ENCODE data around the gene PYGM. TPM values are rescaled to one million over a fixed set of nuclear protein-coding genes. Genes with fewer than 3 reads are reported as not detected.

Gene PYGM
- polyA plus RNA-seq, 1 donor = 1.8 TPM

- no peak for DNase-seq
These were observed 7.8 kb upstream of the PYGM start for GRCh38 chr11:64767344-64768299.

DNA sequence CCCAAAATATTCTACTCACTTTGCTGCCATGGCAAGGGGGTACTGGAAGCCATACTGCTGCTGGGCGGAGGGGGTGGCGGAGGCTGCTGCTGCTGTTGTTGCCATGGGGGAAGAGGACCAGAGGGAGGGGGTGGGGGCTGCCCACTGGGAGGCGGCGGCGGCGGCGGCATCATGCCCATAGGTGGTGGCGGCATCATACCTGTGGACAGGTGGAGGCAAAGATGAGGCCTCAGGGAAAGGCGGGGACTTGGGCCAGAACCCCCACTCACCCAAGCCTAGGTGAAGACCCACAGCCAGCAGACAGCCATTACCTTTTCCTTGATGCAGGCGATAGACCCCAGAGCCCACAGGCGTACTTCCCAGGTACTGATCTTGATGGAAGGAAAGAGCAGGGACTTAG, 7.1 kb upstream of the PYGM start:
- no peak for DNase-seq

DNA sequence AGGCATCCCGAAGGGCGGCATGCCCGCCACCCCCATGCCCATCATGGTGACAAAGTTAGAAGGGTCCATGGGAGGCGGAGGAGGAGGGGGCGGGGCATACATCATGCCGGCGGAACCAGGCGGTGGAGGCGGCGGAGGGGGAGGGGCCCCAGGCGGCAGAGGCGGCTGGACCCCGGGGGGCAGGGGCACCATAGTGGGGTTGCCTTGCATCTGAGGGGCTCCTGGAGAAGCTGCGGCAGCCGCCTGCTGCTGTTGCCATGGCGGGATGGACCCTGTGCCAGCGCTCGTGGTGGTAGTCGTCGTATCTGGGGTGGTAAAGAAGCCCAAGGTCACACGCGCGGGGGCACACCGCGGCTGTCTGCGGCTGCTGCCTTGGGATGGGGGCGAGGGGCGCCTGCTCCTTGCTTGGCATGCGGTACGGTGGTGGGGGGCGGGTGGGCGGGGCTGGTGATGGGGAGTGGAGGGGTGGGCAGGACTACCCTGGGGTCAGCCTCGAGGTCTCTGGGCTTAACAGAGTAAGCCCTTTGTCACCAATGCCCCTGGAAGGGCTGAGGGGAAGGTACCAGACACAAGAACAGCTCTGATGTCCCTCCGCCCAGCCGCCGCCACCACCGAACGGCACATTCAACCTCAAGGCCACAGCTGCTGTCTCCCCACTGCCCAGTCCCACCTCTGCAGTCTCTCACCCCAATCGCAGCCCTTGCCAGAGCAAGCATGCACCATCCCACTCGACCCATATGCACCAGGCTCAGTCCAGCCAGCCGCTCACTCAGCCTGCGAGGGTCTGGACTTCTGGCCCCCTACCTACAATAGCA, 6.3 kb upstream of the PYGM start:
- DNase-seq = no peak

DNA sequence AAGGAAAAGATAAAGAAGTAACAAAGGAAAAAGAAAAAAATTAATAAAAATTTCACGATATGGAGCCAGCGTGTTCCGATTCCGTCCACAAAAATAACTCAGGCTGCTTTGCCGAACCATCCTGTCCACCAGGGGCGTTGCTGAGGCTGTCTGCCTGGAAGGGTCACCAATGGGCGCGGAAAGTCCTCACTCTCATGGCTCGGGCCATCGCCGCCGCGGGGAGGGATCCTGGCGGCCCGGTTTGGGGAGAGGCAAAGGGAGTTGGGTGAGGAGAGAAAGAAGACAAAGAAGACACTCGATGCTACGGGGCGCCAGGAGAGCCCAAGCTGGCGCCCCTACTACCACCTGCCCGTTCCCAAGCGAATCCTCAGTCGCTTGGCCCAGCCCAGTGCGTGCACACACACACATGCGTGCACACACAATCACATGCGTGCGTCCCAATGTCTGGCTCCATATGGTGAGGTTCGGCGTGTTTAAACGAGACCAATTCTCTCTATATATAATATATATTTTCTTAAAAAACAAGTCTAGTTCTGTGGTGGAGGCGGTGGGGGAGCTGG, 5.6 kb upstream of the PYGM start:
- DNase-seq = no peak

- DNase-seq = no peak
These were observed 5.0 kb upstream of the PYGM start for GRCh38 chr11:64764753-64765152.

DNA sequence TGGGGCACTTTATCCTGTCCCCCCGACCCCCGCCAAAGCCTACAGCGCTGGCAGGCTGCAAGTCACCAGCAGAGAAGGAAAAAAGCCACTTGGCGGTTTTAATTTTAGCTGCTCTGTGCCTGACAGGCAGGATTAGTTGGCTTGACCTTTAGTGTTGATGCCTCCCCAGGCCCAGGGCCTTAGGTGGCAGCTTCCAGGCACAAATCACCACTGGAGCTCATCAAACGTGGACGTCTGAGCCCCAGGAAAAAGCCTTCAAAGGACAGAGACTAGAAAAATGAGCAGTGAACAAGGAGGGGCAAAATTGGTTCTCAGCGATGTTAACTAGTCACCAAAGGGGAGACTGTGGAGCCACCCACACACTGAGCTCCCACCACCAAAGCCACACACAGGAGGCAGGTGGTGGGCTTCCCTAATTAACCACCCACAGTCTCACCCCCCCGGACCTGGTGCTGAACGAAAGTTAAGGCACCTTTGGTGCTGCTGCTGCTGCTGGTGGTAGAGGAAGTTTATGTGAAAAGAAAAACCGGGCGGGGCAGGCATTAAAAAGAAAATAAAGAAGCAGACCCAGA, 4.4 kb upstream of the PYGM start:
- DNase-seq = no peak

DNA sequence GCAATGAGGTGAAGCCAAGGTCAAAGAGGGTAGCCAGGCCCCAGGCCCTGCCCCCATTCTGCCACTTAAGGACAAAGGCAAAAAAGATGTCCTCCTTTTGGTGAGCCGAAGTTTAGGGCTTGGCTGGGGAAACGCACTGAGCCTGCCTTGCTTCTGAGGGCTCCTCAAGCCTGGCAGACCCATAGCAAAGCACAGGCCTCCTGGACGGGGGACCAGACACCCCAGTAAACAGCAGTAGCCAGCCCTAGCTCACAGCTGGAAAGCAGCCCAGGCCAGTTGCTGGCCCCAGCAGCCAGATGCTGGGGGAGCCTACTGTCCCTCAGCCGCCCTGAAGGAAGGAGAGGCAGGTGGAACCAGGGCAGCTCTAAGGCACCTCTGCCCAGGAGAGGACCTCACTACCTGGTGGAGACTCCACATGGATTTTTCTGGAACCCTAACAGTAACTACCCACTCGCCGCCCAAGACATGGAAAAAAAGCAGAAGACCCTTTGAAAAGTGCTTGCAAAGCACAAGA, 3.8 kb upstream of the PYGM start:
- no peak for DNase-seq

GRCh38 chr11:64762674-64763525, 3.1 kb upstream of the PYGM start:
- peak; percentile 88 for DNase-seq

GRCh38 chr11:64762277-64762673, 2.5 kb upstream of the PYGM start:
- no peak for DNase-seq

DNA sequence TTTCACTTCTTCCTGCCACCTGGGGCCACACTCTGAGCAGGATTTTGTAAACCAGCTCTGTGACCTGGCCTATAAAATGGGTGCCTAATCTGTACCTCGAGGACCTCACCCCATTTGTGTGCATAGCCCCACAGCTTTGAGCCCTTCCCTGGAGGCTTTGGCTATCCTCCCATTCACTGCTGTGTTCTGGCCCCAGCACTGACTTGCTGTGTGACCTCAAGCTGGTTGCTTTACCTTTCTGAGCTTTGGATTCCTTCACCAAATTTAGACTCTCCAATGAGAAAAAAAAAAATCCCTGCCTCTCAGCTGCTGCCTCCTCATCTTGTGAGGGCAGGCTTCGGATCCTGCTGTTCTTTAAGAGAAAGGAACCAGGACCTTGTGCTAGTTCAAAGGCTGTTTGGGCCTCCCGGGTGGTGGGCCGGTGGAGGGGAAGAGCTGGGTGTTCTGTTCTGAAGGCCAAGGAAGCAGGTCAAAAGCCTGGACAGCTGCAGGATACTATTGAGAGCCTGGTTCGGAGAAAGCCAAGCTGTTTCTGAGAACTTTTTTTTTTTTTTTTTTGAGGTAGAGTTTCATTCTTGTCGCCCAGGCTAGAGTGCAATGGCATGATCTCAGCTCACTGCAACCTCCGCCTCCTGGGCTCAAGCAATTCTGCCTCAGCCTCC, 1.1 kb upstream of the PYGM start:
- no peak for DNase-seq

DNA sequence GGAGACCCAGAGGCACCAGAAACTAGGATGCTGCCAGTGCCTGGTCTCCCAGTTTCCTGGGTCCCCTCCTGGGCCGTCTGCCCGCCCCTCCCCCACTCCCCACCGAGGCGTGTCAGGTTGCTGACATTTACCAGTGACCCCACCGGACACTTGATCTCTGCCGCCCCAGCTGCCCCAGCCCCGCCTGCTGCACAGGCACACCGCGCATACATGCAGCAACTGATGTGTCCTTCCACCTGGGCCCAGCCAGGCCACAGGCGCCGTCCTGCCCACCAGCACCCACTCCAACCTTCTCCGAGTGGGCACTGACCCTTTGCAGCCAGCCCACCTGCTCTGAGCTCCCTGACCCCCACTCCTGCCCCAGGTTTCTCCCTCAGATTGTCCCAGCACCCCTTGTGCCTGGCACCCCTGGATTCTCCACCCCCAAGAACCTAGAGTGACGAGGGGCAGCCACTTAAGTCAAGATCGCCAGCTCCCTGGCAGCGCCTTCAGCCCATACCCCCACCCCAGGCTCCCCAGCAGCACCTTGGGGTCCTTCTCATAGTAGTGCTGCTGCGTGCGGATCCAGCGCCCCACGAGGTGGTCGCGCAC, 548 bp downstream of the PYGM start:
- no peak for DNase-seq

- no peak for DNase-seq
These were observed 1.3 kb downstream of the PYGM start for GRCh38 chr11:64758330-64759079.

- DNase-seq = no peak
These were observed 2.0 kb downstream of the PYGM start for GRCh38 chr11:64757549-64758329.

DNA sequence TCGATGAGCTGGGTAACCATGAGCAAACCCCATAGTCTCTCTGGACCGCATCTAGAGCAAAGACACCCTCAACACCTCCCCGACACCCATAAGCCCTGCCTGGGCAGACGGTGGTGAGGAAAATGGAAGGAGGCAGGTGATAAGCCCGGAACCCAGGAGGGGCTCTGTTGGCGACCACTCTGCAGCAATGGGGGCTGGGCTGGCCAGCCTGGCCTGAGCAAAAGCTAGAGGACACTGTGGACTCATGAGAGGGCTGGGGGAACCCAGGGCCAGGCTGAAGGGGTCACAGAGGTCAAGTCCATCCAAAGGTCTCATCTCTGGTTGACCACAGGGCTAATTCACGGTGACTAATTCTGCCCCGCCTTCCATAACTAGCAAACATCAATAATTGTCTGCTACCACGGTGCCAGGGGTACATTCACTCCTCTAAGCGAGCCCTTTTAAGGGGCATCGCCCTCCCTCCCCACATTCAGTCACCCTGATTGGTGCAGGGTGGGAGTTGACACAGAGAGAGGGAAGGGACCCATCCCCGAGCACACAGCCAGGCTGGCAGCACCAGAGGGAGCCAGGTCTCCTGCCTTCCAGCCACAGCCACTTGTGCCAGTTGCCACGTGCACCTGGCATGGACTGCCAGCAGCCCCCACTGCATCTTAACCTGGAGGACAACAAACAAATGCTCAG, 4.0 kb downstream of the PYGM start:
- no peak for DNase-seq

DNA sequence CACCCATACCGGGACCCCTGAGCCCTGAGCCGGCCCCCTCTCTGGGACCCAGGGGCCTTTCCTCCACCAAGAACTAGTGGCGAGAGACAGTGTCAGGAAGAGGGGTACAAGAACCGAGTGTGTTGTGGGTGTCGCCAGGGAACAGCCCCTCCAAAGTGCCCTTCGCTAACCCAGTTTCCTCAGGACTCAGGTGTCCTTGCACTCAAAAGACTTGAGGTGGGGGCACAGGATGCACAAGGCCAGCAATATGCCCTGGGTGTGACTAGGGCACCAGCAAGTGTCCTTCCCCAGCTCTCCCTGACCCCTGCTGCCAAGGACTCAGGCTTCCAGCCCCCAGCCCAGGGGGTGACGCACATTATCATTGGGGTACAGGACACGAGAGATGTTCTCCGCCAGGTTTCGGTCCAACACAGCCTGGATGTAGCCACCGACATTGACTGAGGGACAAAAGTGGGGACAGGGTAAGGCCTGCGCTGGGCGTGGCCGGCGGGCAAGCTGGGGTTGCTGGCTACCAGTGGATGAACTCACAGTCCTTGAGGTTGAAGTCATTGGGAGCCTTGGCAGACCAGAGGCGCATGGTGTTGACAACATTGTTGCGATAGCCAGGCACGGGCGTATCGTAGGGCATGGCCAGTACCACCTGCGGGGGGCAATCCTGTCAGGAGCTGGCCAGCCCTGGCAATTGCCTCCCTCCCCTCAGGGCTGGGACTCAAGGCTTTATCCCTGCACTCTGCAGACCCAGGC, 4.7 kb downstream of the PYGM start:
- no peak for DNase-seq

DNA sequence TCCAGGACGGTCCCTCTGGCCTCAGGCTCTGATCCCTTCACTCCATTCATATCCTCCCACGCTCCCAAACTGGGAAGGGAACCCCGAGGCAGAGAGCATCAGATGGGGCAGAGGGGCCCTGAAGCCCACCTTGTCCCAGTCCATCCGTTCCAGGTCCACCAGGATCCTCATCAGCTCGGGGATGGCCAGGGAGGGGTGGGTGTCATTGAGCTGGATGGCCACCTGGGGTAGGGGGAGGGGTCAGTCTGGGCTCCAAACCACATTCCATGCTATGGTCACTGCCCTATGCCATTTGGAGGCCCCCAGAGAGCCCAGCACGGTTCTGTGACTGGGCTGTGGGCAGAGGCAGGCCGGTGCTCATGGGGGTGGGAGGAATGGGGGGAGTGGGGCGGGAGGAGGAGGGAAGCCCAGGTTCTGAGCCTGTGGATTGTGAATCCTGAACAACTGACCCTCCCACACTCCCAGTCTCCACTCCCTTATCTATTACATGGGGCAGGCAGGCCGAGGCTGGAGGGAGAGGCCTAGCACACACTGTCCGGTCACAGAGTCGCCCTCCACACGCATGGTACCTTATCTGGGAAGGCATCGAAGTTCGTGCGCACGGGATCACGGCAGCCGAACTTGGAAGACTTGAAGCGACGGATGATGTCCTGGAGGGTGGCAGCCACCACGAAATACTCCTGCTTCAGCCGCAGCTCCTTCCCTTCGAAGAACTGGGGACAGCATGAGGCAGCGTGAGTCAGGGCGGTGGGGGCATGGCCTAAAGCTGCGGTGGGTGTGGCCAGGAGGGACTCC, 5.5 kb downstream of the PYGM start:
- no peak for DNase-seq

Measured in left kidney (tissue), 2 donors.